NCI-H1105 (cell line): ENCODE measurements around the gene TMEM205.

Experiments
- DNase-seq: peaks from one replicate; lab custom pipeline; 2025; lab: John Stamatoyannopoulos, UW

Gene TMEM205

DNA sequence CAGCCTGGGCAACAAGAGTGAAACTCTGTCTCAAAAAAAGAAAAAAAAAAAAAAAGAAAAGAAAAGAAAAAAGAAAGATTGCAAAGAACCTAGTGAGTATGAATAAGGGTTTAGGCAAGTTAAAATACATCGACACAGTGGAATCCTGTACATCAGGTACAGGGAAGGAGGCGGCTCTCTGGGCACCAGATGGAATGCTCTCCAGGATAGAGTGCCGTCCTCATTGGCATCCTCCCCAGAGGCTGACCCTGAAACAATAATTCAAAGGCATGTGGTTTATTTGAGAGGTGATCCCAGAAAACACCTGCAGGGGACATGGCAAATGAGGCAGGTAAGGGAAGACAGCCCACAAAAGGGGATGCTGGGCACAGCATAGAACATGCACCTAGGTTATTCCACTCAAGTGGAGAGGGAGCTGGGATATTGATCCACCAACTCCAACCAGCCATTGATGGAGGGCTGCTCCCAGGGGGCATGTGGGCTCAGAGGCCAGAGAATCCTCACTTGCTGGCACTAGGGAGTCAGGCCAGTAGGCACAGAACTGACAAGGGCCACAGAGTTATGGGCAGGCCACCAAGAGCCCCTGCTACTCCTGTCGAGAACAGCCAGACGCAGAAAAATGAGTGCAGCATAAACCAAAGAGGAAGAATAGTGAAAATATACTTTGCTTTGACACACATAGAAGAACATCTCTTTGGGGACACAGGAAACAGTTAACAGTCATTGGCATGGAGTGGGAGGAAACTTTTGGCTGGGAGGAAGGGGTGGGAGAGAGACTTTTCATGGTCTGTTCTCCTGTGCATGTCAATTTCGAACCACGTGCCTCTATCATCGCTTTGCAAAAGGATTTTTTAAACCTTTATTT lies 45.9 kb downstream of the TMEM205 start:
- DNase-seq, result no peak

DNA sequence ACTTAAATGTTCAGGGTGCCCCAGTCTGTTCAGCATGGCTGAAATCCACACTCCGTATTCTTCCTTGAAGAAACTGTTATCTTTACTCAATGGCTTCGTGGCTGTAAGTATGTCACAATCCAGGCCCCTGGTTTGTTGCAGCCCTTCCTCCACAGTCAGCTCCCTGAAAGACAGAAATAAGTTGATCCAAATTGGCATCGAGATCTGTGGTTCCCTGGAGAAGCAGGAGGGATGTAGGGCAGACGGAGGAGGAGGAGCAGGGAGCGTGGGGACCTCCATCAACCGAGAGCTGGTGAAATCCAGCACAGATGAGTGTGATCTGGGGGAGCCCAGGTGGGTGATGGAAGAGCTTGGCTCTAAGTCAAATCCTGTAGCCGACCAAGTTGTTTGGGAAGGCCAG lies 49.8 kb downstream of the TMEM205 start:
- no peak for DNase-seq

DNA sequence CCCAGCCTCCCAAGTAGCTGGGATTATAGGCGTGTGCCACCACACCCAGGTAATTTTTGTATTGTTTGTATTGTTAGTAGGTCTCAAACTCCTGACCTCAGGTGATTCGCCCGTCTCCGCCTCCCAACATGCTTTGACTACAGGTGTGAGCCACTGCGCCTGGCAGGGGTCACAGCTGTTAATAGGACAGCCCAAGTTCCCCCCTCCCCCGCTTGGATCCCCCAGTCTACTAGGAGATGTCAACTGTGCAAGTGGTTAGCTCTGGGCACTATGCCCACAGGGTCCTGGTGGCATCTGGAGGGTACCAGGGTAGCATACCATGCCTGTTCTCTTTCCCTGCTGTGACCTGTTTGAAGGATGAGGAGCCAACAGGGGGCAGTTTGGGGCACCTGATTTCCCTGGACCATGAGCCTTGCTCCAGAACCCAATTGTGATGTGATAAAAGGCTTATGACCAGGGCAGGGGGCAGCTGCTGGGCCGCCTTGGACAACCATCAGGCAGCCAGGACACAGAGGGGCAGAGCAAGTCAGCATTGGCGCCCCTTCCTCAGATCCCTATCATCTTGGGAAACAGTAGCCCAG lies 50.3 kb downstream of the TMEM205 start, which contains the start of gene TSPAN16:
Gene TSPAN16, plus strand, starts transcription at position 496 of the 581 bp plus-strand sequence. CDS start 138 bp downstream, outside the sequence.
- no peak for DNase-seq

DNA sequence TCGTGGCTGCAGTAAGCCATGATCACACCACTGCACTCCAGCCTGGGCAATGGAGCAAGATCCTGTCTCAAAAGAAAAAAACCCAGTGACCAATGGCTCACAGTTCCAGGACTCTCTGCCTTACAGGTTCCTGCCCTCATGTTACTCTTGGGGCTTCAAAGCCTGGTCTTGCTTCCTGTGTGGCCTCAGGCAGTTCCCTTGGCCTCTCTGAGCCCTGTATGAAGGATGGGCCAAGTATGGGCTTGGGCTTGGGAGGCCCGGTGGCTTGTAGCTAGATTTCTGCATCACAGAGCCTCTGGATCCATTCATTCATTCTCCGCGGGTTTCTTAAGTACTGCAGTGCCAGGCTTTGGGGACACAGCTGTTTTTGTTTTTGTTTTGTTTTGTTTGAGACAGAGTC lies 50.9 kb downstream of the TMEM205 start:
- DNase-seq, result no peak

DNA sequence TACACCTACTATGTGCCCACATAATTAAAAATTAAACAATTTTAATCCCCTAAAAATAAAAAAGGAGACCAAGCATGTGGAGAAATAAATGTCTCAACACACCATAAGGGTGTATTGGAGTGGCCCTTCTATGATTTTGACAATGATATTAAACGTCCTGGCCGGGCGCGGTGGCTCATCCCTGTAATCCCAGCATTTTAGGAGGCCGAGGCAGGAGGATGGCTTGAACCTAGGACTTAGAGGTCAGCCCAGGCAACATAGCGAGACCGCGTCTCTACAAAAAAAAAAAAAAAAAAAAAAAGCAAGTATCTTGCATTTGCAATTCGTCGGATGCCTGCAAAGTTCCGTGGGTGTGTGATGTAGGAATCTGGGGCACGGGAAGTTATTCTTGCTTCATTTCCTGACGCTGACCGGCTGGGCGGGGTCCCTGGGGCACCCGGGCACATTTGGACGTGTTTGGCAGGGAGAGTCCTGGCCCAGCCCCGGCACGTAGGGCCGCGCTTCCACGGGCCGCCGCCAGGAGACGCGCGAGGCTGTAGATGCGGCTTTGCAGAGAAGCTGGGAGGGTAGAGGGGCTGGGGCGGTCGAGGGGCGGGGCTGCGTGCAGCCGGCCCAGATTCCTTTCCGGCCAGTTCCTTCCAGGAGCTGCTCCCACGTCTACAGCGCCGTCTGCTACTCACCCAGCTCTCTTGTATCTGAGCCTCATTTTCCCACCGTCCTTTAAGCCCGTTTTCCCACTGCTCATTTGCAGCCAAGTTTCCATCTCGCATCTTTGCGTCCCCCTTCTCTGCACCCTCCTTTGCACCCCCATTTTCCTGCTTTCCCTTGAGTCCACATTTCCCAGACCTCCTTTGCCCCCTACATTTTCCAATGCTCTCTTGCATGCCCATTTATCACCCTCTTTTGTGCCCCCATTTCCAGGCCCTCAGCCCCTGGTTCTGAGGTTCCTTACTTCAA lies 52.4 kb downstream of the TMEM205 start:
- DNase-seq, result peak; percentile 81
